DMS114 treated with DMSO at 0.1 percent for 48 hours (cell line): ENCODE results near the gene UNG.
"Not testable (repeated sequence)": the region's sequence is repeated elsewhere in the genome, so short reads cannot be mapped to it uniquely, and the experiment has no call there.

Experiments used
- DNase-seq: peaks from one replicate; lab custom pipeline; 2025; ENCODE audit not compliant: unreplicated experiment; lab: John Stamatoyannopoulos, UW

The UNG gene

GRCh38 chr12:109097435-109098182, at the start of gene UNG:
Gene UNG (plus strand): TSS chr12:109097597. CDS start chr12:109097680, 83 bp downstream.
- DNase-seq: peak; percentile 91

GRCh38 chr12:109048706-109049105, 48.7 kb upstream of the UNG start:
- DNase-seq: not testable (repeated sequence)

GRCh38 chr12:109049794-109050193, 47.6 kb upstream of the UNG start:
- DNase-seq: not testable (repeated sequence)

GRCh38 chr12:109052097-109052413, 45.3 kb upstream of the UNG start:
- DNase-seq: no peak

GRCh38 chr12:109052414-109053323, 44.7 kb upstream of the UNG start, which contains the start of gene USP30:
Gene USP30 (plus strand): TSS chr12:109052576. CDS start chr12:109052679, 103 bp downstream.
- DNase-seq: peak; percentile 70

GRCh38 chr12:109053382-109054123, 43.8 kb upstream of the UNG start:
- no peak for DNase-seq

GRCh38 chr12:109054124-109054513, 43.3 kb upstream of the UNG start:
- DNase-seq: not testable (repeated sequence)

GRCh38 chr12:109054520-109054919, 42.9 kb upstream of the UNG start:
- no peak for DNase-seq

GRCh38 chr12:109056891-109057290, 40.5 kb upstream of the UNG start:
- no peak for DNase-seq

- no peak for DNase-seq
Measured at GRCh38 chr12:109057376-109057775, 40.0 kb upstream of the UNG start.

GRCh38 chr12:109058773-109059172, 38.6 kb upstream of the UNG start:
- DNase-seq: no peak

GRCh38 chr12:109064143-109064542, 33.3 kb upstream of the UNG start:
- DNase-seq: no peak

GRCh38 chr12:109065154-109065852, 32.1 kb upstream of the UNG start:
- no peak for DNase-seq

- DNase-seq: no peak
Measured at GRCh38 chr12:109065853-109066193, 31.6 kb upstream of the UNG start.

GRCh38 chr12:109069307-109070271, 27.8 kb upstream of the UNG start:
- no peak for DNase-seq

GRCh38 chr12:109074866-109075265, 22.5 kb upstream of the UNG start:
- DNase-seq: no peak

GRCh38 chr12:109082751-109083150, 14.6 kb upstream of the UNG start:
- DNase-seq: no peak

GRCh38 chr12:109084425-109084824, 13.0 kb upstream of the UNG start:
- DNase-seq: no peak

- DNase-seq: no peak
Measured at GRCh38 chr12:109085590-109085989, 11.8 kb upstream of the UNG start.

GRCh38 chr12:109087250-109087649, 10.1 kb upstream of the UNG start:
- DNase-seq: no peak
